ENCODE data around the gene DNAJB2. TPM values are rescaled to one million over a fixed set of nuclear protein-coding genes. Genes with fewer than 3 reads are reported as not detected.

DNAJB2 gene
- total and polyA plus RNA-seq, 7 experiments from 2014 or later: 6.7 to 134 (median 107) TPM

DNA sequence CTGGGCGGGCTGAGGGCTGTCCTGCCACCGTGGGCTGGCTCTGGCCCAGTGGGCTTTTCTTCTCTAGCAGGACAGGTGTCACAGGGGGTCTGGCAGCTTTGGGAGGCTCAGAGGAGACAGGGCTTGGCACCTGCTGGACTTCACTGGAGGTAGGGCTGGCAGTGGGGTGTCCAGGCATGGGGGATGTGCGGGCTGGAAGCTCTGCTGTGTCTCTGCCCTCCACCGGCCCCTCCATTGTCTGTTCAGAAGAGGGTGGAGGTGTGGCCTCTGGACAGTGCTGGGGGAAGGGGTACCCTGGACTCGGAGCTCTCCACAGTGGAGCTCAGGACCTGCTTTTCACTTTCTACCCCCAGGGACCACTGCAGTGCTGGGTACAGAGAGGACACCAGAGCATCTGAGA, 20.9 kb downstream of the DNAJB2 start:
- intact Hi-C loops (cut with micrococcal nuclease): no loop called here
- H3K27ac Mint-ChIP-seq: peak overlapping the region in 1 of 9 donors; percentile 7

DNA sequence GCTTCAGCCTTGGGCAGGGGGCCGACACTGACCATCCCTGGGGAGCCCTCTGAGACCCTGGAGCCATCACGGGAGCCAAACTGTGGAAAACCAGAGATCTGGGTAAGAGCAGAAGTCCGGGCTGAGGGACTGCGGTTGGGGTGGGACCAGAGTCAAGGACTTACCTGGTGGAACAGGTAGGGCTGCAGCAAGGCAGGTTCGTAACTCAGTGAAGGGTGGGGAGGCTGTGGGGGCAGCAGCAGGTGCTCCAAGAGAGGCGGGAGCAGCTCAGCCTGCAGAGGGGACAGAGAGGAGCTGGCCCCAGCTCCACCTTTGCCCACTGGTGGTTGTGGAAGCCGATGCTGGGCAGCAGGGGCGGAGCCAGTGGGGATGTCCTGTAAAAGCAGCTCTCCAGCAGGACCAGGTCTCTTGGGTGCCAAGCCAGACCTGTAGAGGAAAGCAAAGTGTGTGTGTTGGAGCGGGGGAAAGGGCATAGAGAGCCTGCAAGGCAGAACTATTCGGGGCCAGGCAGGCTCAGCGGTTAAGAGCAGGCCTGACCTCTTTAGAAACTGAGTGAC, 23.3 kb downstream of the DNAJB2 start:
- H3K9me3 ChIP-seq (ENCODE audit: control insufficient read depth in 2 of 3, low read length in 3 of 3): no peaks in the 10 kb centered on the region
- ChIA-PET CTCF (interaction anchor here (0.6 to 1.0 kb wide), 2 partner anchors 10 to 79 kb away, joined by 3 read pairs; no protein-coding TSS in a partner anchor), POLR2A (no interaction called here)
- no peaks in the 10 kb centered on the region for H3K36me3 Mint-ChIP-seq
- H3K4me3 Mint-ChIP-seq: no peak overlapping the region
- H3K4me3 ChIP-seq (ENCODE audit: low read length): no peak overlapping the region
- peaks cover 0 to 4% (median 0%) of the 10 kb centered on the region in 11 donors for H3K9me3 Mint-ChIP-seq
- no peaks in the 10 kb centered on the region for H3K36me3 ChIP-seq (ENCODE audit: control insufficient read depth in 2 of 3, insufficient read depth in 3 of 3, low read length in 3 of 3)
- intact Hi-C loops (cut with micrococcal nuclease): no loop called here
- peaks cover 0 to 13% (median 5%) of the 10 kb centered on the region in 7 donors for H3K4me1 Mint-ChIP-seq
- H3K27me3 ChIP-seq (ENCODE audit: control insufficient read depth in 2 of 2, insufficient read depth in 2 of 2, low read length in 2 of 2): no peaks in the 10 kb centered on the region
- ATAC-seq (no peak), DNase-seq (no peak)
- peaks cover 30 to 51% (median 44%) of the 10 kb centered on the region in 5 donors for H3K27me3 Mint-ChIP-seq
- H3K4me1 ChIP-seq (ENCODE audit: control insufficient read depth in 2 of 2, insufficient read depth in 2 of 2, low read length in 2 of 2): peaks cover 0 to 4% of the 10 kb centered on the region in 2 donors
- H3K27ac Mint-ChIP-seq: no peak overlapping the region
- no peak overlapping the region for H3K27ac ChIP-seq (ENCODE audit: low read depth, low read length)

More for the DNA sequence above, 20.9 kb downstream of the DNAJB2 start:
- no peak overlapping the region for H3K4me3 Mint-ChIP-seq
- H3K4me1 Mint-ChIP-seq: peaks cover 5 to 27% (median 16%) of the 10 kb centered on the region in 7 donors
- no peaks in the 10 kb centered on the region for H3K9me3 Mint-ChIP-seq
- POLR2A ChIA-PET: interaction anchor here (1.0 to 1.2 kb wide), 2 partner anchors 93 to 141 kb away, joined by 3 to 4 read pairs; partner anchors contain the start of gene ZFAND2B
- H3K27me3 Mint-ChIP-seq: peaks cover 7 to 39% (median 25%) of the 10 kb centered on the region in 5 donors
- Histone ChIP-seq H3K36me3 (ENCODE audit: control insufficient read depth in 2 of 3, insufficient read depth in 3 of 3, low read length in 3 of 3) (no peaks in the 10 kb centered on the region), H3K27ac (ENCODE audit: low read depth, low read length) (no peak overlapping the region), H3K4me1 (ENCODE audit: control insufficient read depth in 2 of 2, insufficient read depth in 2 of 2, low read length in 2 of 2) (peaks cover 0 to 18% of the 10 kb centered on the region in 2 donors), H3K9me3 (ENCODE audit: control insufficient read depth in 2 of 3, low read length in 3 of 3) (no peaks in the 10 kb centered on the region), H3K4me3 (ENCODE audit: low read length) (no peak overlapping the region), H3K27me3 (ENCODE audit: control insufficient read depth in 2 of 2, insufficient read depth in 2 of 2, low read length in 2 of 2) (no peaks in the 10 kb centered on the region)
- CTCF ChIA-PET: interaction anchor here (0.5 to 11.9 kb wide), 7 partner anchors 21 to 242 kb away, joined by 3 to 194 read pairs (median 4); partner anchors contain the start of genes DNAJB2 and NHEJ1
- ATAC-seq (no peak), DNase-seq (no peak)
- peaks cover 0 to 2% (median 0%) of the 10 kb centered on the region in 5 donors for H3K36me3 Mint-ChIP-seq

DNA sequence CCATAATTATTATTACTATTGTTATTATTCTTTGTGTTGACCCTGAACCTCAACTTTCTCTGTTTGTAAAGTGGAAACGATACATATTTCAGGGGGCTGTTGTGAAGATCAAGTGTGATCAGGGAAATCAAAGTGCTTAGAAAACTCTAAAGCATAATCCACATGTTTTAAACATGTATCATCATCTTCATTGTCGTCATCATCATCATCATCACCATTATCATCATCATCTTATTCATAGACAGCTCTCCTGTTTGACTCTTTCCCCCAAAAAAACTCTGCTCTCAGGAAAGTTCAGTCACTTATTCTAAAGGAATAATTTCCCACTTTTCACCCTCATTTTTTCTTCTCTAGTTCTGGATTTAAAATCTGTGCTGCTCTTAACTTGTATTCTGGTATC, 25.1 kb downstream of the DNAJB2 start:
- Mint-ChIP-seq H3K4me1 (peaks cover 0 to 8% (median 0%) of the 10 kb centered on the region in 7 donors), H3K4me3 (no peak overlapping the region), H3K36me3 (no peaks in the 10 kb centered on the region), H3K9me3 (peaks cover 0 to 4% (median 0%) of the 10 kb centered on the region in 11 donors), H3K27me3 (peaks cover 35 to 61% (median 52%) of the 10 kb centered on the region in 5 donors), H3K27ac (no peak overlapping the region)
- POLR2A ChIA-PET: interaction anchor here (0.8 kb wide), 1 partner anchor 58 kb away, joined by 6 read pairs; no protein-coding TSS in a partner anchor
- no peaks in the 10 kb centered on the region for H3K9me3 ChIP-seq (ENCODE audit: control insufficient read depth in 2 of 3, low read length in 3 of 3)
- DNase-seq (no peak), ATAC-seq (no peak)
- H3K36me3 ChIP-seq (ENCODE audit: control insufficient read depth in 2 of 3, insufficient read depth in 3 of 3, low read length in 3 of 3): no peaks in the 10 kb centered on the region
- no peaks in the 10 kb centered on the region for H3K4me1 ChIP-seq (ENCODE audit: control insufficient read depth in 2 of 2, insufficient read depth in 2 of 2, low read length in 2 of 2)
- CTCF ChIA-PET: interaction anchor here (0.7 to 1.1 kb wide), 3 partner anchors 9 to 182 kb away, joined by 3 to 4 read pairs (median 3); no protein-coding TSS in a partner anchor
- H3K27ac ChIP-seq (ENCODE audit: low read depth, low read length): no peak overlapping the region
- H3K27me3 ChIP-seq (ENCODE audit: control insufficient read depth in 2 of 2, insufficient read depth in 2 of 2, low read length in 2 of 2): peaks cover 2 to 10% of the 10 kb centered on the region in 2 donors
- H3K4me3 ChIP-seq (ENCODE audit: low read length): no peak overlapping the region
- intact Hi-C loops (cut with micrococcal nuclease): no loop called here

DNA sequence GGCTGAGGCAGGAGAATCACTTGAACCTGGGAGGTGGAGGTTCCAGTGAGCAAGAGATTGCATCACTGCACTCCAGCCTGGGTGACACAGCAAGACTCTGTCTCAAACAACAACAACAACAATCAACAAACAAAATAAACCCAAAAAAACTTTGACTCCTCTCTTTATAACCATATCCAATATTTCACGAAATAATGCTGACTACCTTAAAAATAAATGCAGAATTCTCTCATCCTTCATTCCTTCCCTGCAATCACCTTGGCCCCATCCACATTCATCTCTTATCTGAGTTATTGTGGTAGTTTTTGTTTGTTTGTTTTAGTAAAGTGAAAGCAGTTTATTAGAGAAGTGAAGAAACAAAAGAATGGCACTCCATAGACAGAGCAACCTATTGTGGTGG, 26.9 kb downstream of the DNAJB2 start:
- no peak for DNase-seq
- H3K27ac ChIP-seq (ENCODE audit: low read depth, low read length): no peak overlapping the region
- Mint-ChIP-seq H3K4me1 (peaks cover 0 to 8% (median 0%) of the 10 kb centered on the region in 7 donors), H3K36me3 (peaks cover 0 to 4% (median 0%) of the 10 kb centered on the region in 5 donors), H3K27me3 (peaks cover 53 to 66% (median 66%) of the 10 kb centered on the region in 5 donors), H3K9me3 (peaks cover 0 to 5% (median 3%) of the 10 kb centered on the region in 11 donors), H3K27ac (no peak overlapping the region), H3K4me3 (no peak overlapping the region)
- peaks cover 2 to 15% of the 10 kb centered on the region in 2 donors for H3K27me3 ChIP-seq (ENCODE audit: control insufficient read depth in 2 of 2, insufficient read depth in 2 of 2, low read length in 2 of 2)
- no peak for ATAC-seq
- H3K36me3 ChIP-seq (ENCODE audit: control insufficient read depth in 2 of 3, insufficient read depth in 3 of 3, low read length in 3 of 3): no peaks in the 10 kb centered on the region
- POLR2A ChIA-PET: no interaction called here
- no peaks in the 10 kb centered on the region for H3K4me1 ChIP-seq (ENCODE audit: control insufficient read depth in 2 of 2, insufficient read depth in 2 of 2, low read length in 2 of 2)
- H3K4me3 ChIP-seq (ENCODE audit: low read length): no peak overlapping the region
- no peaks in the 10 kb centered on the region for H3K9me3 ChIP-seq (ENCODE audit: control insufficient read depth in 2 of 3, low read length in 3 of 3)
- CTCF ChIA-PET: interaction anchor here (0.5 to 2.0 kb wide), 2 partner anchors 11 to 111 kb away, joined by 3 to 6 read pairs; no protein-coding TSS in a partner anchor
- intact Hi-C loops (cut with micrococcal nuclease): loop anchor here (5.0 kb wide), 2 partner anchors 46 to 344 kb away; no protein-coding TSS in a partner anchor

DNA sequence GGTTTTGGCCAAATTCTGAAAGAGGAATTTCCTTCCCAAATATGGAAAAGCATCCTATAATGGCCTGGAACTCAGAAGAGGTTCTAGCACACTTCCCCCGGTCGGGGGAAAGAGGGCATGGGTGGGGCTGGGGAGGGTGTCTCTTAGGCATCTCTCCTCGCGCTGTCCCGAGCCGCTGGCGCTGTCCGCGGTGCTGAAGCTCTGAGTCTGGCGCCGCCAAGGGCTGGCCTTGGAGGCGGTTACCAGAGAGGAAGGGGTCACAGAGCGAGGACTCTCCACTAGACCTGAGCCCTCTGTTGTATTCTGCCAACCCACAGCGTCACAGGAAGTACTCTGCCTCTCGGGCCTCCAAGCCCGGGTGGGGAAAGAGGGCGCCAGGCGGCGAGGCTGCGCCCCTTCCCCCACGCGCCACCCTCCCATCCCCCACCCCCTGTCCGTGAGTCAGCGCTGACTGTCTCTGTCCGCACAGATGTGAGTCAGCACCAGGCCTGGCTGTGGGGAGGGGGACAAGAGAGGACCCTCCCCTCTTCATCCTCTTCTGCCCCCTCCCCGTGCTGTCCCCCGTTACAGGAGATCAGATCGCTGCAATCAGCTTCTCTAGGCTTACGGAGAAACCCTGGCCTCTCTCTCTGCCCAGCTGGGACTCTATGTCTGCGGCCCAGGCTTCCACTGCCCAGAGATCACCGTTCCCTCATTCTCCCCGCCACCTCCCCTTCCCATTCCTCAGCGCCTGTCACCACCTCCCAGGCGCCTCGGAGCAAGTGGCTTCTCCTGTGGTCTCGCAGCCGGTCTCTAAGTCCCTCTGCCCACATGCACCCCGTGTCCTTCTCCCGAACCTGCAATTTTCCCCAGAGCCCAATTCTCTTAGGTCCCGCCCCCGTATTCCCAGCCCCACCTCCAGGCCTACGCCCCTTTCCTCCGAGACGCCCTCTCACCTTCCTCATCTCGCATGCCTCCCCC, 29.3 kb downstream of the DNAJB2 start:
- H3K4me3 ChIP-seq (ENCODE audit: low read length): no peak overlapping the region
- CTCF ChIA-PET: no interaction called here
- Mint-ChIP-seq H3K27me3 (peaks cover 54 to 64% (median 61%) of the 10 kb centered on the region in 5 donors), H3K36me3 (peaks cover 0 to 4% (median 0%) of the 10 kb centered on the region in 5 donors), H3K9me3 (peaks cover 0 to 7% (median 4%) of the 10 kb centered on the region in 11 donors), H3K27ac (peak overlapping the region in 1 of 9 donors; percentile 14), H3K4me1 (peaks cover 0 to 8% (median 0%) of the 10 kb centered on the region in 7 donors), H3K4me3 (no peak overlapping the region)
- intact Hi-C loops (cut with micrococcal nuclease): loop anchor here (1.0 to 5.0 kb wide), 4 partner anchors 22 to 346 kb away; no protein-coding TSS in a partner anchor
- peaks cover 2 to 15% of the 10 kb centered on the region in 2 donors for H3K27me3 ChIP-seq (ENCODE audit: control insufficient read depth in 2 of 2, insufficient read depth in 2 of 2, low read length in 2 of 2)
- no peaks in the 10 kb centered on the region for H3K4me1 ChIP-seq (ENCODE audit: control insufficient read depth in 2 of 2, insufficient read depth in 2 of 2, low read length in 2 of 2)
- ATAC-seq (peak; percentile 87), DNase-seq (peak; percentile 38 to 79 (median 60))
- H3K36me3 ChIP-seq (ENCODE audit: control insufficient read depth in 2 of 3, insufficient read depth in 3 of 3, low read length in 3 of 3): no peaks in the 10 kb centered on the region
- no peak overlapping the region for H3K27ac ChIP-seq (ENCODE audit: low read depth, low read length)
- POLR2A ChIA-PET: no interaction called here
- H3K9me3 ChIP-seq (ENCODE audit: control insufficient read depth in 2 of 3, low read length in 3 of 3): no peaks in the 10 kb centered on the region

DNA sequence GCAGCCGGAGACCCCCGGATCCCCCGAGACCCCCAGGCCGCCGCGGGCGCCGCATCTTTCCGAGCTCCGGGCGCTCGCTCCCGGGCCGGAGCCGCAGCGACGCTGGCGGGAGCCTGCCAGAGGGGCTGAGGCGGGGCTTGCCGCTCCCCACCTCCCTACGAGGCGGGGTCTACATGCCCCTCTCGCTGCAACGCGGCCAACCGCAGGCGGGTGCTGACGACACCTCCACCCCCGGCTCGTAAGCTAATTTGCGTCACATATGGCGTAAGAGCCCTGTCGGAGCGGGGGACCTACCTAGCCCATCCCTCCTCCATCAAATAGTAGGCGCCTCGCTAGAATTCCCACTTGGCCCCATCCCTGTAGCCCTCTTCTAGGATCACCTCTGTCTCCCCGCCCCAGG, 30.1 kb downstream of the DNAJB2 start, which contains the start of gene PTPRN:
Gene PTPRN, minus strand, starts transcription at position 124 of the 400 bp plus-strand sequence. Its CDS starts 69 bp downstream, at position 55.
- Histone ChIP-seq H3K4me1 (ENCODE audit: control insufficient read depth in 2 of 2, insufficient read depth in 2 of 2, low read length in 2 of 2) (no peaks in the 10 kb centered on the region), H3K27ac (ENCODE audit: low read depth, low read length) (no peak within 1 kb of the TSS), H3K9me3 (ENCODE audit: control insufficient read depth in 2 of 3, low read length in 3 of 3) (no peaks in the 10 kb centered on the region), H3K36me3 (ENCODE audit: control insufficient read depth in 2 of 3, insufficient read depth in 3 of 3, low read length in 3 of 3) (no peaks in the 10 kb centered on the region), H3K27me3 (ENCODE audit: control insufficient read depth in 2 of 2, insufficient read depth in 2 of 2, low read length in 2 of 2) (peaks cover 2 to 15% of the 10 kb centered on the region in 2 donors), H3K4me3 (ENCODE audit: low read length) (no peak within 1 kb of the TSS)
- Mint-ChIP-seq H3K36me3 (peaks cover 0 to 4% (median 0%) of the 10 kb centered on the region in 5 donors), H3K4me3 (peak within 1 kb of the TSS in 1 of 10 donors; percentile 45), H3K27me3 (peaks cover 52 to 65% (median 62%) of the 10 kb centered on the region in 5 donors), H3K9me3 (peaks cover 0 to 10% (median 4%) of the 10 kb centered on the region in 11 donors), H3K27ac (no peak within 1 kb of the TSS), H3K4me1 (peaks cover 0 to 8% (median 0%) of the 10 kb centered on the region in 7 donors)
- DNase-seq (no peak), ATAC-seq (no peak)
- intact Hi-C loops (cut with micrococcal nuclease): loop anchor here (2.0 to 5.0 kb wide), 3 partner anchors 22 to 347 kb away; no protein-coding TSS in a partner anchor
- CTCF ChIA-PET: no interaction called here
- POLR2A ChIA-PET: no interaction called here
